Non-pigmented ciliary epithelial cell (primary cell): ENCODE results near the gene PARVG.

Experiments
- DNase-seq: peaks from one replicate; pipeline ENCODE4 v3.0.0-alpha.2; 2010; ENCODE audit warnings: low read depth

Gene PARVG

DNA sequence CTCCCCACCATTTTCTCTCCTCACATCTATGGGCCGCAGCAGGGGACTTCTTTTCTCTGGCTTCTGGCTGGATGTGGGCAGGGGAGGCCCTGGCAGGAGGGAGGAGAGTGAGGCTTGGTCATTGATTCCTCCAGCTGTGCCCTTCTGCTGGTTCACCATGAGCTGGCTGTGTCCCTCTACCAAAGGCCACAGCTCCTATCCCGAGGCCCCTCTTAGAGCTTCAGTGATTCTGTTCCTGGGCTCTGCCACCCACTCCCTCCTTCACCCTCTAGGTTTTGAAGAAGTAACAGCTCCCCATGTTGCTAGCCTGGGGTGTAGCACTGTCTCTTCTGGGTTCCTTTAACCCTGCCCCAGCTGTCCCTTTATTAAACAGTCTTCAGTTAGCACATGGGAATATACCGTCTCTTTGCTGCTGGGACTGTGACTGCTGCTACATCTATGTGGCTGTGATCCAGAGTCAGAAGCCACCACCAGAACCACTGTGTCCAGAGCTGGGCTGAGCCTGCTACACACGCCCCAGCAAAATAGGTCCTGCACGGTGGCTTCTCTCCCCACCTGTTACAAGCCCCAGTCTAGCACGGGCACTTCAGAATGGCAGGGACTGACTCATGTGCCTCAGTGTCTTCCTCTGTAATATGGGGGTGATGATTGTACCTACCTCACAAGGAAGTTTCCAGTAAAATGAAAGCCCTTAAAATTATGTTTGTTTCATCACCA, 578 bp upstream of the PARVG start:
- no peak for DNase-seq

DNA sequence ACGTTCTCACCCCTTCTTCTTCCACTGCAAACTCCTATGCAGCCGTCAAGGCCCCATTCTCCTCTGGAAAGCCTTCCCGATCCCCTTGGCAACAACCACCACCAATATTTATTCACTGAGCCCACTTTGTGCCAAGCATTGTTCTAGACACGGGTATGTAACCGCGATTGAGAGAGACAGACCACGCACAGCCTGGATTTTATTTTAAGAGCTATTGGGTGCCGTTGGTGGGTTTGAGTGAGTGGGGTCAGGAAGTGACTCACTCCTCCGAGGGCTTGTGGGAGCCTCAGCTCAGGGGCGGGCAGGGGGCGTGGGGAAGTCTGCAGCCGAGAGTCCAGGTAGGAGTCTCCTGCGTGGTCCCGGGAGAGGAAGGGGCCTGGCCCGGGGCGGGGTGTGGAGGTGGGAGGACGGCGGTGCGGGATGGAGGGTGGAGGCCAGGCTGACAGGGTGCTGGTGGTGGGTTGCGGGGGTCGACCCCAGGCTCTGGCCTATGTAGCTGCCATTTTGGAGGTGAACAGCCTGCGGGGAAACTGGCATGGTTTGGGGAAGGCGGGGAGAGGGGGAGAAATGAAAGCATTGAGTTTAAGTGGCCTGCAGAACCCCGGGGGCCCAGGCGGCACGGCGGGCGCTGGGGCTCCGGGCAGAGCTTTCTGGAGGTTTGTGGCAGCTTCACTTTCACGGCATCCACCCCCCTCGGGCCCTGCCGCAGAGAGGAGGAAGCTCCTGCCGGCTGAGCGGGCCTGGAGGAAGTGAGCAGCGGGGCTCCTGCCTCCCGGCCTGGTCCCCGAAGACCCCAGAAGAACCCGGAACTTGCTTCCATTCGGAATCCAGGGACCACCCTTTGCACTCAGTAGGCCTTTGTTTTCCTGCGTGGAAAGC, 547 bp downstream of the PARVG start:
- no peak for DNase-seq

DNA sequence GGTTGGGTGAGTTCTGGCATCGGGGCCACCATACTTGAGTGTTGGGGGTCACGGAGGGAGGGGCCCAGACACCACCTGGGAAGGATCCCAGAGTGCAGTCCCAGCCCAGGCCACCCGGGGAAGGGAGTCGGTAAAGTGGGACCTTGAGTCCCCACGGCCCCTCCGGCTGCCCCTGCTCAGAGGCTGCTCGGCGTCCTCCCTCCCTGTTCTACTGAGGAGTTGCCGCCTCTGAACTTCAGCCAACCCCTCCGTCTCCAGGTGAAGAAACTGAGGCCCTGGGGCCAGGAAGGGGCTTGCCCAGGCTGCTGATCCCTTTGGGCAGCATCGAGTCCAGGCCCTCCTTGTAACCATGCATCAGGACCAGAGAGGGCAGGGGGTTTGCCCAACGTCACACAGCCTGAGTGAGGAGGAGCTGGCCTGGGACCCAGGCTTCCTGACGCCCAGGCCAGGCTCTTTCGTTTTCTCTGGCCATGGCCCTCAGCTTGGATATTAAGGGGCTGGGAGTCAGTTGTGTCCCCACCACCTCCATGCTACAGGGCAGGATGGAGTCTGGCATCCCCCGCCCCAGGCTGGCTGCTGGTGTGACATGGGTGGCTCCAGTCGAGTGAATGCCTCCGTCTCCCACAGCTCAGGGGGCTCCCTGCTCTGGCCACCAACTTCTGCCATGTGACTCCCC, 1.3 kb downstream of the PARVG start:
- DNase-seq, result no peak

DNA sequence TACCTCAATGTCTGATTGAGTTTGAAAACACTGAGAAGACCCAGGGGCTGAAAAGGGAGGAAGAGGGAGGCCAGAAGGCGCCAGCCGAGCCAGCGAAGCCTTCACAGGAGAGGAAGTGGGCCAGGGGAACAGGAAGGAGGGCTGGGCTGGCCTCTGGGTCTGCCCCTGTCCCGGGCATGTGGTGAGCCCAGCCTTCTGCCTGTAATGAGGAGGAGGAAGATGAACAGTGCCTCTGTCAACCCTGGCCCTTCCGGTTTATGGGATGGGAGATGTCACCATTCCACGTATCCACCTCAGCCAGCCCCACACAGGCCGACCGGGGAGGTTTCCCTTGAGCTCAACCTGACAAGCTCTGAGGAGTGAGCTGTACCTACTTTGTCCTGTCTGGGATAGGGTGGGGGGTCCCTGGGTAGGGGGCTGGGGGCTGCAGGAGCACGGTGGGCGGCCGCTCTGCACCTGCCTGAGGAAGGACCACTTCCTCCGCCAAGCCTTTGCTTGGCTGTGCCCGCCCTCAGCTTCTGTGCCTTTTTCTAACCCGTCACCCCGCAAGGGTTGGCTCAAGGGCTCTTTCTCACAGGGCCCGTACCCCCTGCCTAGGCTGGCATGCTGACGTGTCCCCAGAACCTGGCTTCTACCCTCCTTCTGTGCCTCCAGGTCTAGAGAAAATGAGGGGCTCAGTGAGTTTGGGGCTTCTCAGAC, 2.0 kb downstream of the PARVG start:
- DNase-seq, result no peak

DNA sequence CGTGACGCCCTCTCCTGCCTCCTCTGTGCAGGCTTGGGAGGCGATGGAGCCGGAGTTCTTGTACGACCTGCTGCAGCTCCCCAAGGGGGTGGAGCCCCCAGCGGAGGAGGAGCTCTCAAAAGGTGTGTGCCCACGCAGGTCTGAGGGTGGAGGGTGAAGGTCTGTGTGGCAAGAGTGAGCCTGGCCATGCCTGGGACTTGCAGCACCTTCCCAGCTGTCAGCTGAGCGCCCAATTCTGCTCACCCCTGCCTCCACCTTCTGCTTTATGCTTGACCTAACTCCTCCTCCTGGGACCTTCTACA, 2.5 kb downstream of the PARVG start:
- no peak for DNase-seq

DNA sequence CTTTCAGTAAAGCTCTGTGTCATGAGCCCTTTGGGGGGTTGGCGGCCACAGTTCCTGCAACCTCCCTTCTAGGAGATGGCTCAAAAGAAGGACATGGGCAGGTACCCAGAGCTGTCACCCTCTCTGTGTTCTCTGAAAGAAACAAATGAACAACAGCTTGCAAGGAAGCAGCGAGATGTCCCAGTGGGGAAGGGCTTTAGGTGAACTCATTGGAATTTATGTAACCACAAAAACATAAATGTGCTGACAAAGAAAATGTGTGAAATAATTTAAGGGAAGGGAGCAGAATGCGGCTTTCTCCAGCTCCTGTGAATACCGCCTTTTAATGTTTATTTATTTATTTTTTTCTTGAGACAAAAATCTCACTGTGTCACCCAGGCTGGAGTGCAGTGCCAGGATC, 3.3 kb downstream of the PARVG start:
- DNase-seq, result no peak

DNA sequence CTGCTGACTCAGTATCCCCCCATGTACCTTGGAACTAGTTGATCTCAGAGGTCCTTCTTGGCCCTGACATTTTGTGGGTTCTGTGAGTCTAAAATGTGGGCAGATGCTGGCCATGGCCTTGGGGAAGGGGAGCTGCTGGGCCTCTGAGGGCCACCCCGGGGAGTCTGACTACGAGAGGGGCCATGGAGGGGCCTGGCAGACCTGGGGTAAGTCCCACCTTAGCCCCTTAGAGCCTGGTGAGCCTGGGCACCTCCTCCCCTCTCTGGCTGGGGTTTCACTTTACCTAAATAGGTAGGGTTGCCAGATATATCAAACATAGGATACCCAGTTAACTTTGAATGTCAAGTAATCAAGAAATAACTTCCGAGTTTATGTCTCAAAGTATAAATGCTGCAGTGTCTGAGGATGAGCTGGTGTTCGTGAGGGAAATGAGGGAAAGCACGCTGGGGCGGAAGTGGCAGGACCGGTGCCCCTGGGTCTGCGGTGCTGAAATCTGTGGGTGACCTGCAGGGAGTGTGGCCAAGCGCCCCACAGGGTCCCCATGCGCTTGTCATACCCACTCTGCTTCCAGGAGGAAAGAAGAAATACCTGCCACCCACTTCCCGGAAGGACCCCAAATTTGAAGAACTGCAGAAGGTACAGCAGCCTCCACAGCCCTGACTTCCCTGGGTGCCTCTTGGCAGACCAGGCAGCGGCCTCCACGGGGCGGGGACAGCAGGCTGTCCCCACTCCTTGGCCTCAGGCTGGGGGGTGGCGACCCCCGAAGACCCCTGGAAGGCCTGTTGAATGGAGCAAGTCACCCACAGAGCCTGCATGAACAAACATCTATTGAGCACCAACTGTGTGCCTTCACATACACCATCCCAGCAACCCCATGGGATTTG, 4.8 kb downstream of the PARVG start:
- no peak for DNase-seq

DNA sequence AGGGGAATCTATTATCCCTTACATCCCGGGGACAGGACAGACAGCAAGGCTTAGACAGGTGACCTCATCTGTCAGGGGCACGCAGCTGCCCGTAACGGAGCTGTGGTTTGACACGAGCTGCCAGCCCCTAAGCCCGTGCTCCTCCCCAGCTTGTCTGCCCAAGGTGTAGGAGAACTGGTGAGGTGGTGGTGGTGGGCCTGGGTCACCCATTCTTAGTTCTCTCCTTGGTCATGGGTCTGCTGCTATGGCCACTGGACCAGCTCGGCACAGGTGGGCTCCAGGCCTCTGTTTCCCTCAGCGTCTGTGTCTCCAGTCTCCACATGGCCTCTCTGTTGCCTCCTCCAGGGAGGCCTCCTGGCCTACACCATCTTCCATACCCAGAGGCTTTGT, 5.4 kb downstream of the PARVG start:
- DNase-seq, result no peak

DNA sequence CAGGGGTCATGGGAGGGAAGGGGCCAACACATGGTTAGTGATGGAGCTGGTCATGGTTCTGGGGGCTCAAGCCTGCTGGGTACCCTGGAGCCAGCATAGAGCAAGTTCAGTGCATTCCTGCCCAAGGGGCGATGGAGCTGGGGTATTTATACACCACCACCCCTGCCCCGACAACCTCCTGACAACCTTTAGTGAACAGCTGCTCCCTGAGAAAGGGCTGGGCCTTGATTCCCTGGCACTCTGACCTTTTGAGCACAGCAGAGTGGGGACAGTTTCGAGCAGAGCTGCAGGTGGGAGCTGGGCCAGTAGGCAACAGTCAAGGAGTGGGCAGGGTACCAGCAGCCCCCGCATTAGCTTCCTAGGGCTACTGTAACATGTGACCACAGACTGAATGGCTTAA, 6.0 kb downstream of the PARVG start:
- no peak for DNase-seq

DNA sequence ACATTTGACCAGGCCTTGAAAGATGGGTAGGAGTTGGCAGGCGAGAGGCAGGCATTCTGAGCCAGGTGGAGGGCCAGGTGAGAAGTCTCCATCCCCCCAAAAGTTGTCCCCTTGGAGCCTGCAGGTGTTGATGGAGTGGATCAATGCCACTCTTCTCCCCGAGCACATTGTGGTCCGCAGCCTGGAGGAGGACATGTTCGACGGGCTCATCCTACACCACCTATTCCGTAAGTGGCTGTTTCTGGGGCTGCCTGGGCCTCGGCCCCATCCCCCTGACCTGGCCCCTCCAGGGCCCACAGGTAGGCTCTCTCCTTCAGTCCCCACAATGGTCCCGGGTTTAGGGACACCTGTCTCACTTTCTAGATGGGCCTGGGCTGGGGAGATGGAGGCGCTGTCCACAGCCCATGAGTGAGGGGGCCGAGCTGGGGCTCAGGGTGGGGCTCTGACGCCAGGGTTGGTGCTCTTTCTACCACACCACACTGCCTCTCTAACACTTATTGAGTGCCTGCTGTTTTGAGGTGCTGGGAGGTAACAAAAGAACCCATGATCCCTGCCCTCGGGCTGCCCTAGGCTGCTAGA, 7.0 kb downstream of the PARVG start:
- DNase-seq, result no peak

DNA sequence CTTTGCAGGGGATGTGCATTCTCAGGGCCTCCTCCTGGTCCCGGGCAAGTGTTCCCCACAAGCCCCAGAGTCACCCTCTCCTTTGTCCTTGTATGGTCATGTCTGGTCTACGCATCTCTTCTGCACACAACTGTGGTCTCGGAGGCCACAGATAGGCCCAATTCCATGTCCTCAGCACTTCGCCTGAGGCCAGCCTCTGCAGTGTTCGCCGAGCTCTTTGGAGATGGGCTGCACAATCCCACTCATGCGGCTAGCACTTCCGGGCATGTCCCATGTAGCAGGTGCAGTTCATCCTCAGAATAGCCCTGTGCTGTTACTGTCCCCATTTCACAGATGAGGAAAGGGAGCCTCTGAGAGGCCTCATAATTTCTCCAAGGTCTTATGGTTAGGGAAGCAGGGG, 7.6 kb downstream of the PARVG start:
- no peak for DNase-seq

DNA sequence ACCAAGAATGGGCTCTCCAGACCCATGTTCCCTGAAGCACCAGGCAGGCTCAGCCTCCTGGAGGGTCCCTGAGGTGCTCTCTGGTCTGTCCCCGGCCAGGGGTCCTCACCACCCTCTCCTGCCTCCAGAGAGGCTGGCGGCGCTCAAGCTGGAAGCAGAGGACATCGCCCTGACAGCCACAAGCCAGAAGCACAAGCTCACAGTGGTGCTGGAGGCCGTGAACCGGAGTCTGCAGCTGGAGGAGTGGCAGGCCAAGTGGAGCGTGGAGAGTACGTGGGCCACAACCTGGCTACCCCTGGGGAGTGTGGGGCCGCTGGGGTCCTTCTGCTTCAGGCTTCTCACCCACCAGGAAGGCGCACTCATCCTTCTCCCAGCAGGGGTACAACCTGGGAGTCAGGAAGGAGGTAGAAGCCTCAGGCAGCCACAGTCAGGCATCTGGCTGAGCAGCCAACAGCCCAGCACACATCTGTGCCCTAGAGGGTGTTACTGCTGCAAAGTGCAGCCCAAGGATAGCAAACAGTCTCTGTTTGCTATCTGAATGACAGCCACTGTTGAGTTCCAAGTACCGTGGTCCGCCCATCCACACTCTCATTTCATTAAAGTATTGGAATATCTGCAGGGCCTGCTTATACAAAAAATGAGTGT, 8.4 kb downstream of the PARVG start:
- DNase-seq, result no peak

DNA sequence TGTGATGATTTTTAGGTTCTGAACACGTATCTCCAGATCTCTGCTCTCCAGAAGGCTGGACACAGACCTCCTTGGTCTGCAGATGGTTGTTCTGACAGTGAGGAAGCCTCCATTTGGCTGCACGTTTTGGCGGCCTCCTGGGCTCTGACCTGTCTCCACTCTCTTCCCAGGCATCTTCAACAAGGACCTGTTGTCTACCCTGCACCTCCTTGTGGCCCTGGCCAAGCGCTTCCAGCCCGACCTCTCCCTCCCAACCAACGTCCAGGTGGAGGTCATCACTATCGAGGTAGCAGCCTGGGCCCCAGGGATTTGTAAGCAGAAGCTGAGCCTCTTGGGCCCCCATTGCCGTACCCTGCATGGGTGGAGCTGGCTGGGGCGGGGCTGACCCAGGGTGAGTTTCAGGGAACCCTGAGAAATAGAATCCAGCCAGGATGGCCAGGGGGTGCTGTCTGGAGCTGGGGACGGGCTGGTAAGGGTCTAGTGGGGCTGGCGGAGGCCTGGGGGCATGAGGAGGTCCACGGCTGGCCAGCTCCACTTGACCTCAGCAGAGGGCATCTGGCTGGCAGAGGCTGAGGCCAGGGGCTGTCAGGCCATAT, 9.8 kb downstream of the PARVG start:
- no peak for DNase-seq

DNA sequence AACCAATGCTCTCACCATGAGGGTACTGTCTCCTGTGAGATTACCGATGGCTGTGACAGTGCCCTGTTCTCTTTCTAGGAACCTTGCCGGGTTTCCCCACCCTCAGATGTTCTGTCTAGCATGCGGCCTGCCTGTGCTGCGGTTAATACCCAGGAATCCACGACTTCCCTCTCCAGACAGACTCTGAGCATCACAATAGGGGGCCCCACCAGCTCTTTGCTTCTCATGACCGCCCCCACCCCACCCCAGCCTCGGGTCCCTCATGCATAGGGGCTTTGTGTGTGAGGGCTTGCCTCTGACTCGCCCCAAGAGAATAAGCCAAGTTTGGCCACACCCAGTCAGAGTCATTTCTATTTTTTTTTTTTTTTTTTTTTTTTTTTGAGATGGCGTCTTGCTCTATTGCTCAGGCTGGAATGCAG, 10.3 kb downstream of the PARVG start:
- no peak for DNase-seq

DNA sequence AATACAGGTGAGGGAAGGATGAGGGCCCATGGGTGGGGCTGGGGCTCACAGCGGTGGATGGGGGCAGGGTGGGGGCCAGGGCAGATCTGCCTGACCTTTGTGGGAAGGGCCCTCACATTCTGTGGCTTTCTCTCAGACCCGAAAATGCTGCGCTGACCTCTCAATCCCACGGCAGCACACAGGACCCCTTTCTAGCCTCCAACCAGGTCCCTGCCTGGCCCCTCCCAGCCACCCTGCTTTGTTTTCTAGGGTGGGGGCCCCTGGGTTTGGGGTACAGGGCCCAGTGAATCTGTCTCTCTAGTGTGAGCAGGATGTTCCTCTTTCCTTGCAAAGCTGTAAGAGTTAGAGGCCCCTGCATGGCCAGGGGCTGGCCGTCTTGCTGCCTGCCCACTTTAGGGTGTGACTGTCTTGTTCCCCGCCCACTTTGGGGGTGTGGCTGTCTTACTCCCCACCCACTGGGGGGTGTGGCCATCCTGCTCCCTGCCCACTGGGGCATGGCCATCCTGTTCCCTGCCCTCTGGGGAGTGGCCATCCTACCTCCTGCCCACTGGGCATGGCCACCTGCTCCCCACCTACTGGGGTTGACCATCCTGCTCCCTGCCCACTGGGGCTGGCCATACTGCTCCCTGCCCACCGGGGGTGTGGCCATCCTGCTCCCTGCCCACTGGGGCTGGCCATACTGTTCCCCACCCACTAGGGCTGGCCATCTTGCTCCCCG, 11.5 kb downstream of the PARVG start:
- no peak for DNase-seq

DNA sequence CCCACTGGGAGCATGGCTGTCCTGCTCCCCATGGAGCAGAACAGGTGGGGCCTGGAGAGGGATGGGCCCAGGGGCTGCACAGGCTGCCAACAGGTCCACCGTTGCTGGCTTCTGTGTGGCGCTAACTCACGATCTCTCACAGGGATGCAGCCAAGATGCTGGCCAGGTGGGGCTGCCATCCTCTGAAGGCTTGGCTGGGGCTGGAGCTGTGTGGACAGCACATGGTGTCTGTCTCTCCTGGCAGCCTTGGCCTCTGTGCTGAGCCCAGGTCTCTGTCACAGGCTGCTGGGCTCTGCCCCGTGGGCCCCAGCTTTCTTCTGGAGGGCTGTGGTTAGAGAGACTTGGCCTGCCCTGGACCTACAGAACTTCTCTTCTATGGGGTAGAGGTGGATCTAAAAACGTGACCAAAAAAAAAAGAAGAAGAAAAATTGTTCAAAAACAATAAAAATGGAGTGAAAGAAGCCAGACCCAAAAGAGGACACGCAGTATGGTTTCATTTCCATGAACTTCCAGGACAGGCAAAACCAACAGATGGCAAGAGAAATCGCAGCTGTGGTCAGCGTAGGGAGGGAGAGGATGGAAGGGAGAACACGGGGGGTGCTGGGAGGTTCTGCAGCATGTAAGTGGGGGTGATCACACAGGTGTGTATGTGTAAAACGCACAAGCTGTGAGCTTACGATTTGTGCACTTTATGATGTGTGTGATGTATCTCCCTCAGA, 12.2 kb downstream of the PARVG start:
- no peak for DNase-seq

DNA sequence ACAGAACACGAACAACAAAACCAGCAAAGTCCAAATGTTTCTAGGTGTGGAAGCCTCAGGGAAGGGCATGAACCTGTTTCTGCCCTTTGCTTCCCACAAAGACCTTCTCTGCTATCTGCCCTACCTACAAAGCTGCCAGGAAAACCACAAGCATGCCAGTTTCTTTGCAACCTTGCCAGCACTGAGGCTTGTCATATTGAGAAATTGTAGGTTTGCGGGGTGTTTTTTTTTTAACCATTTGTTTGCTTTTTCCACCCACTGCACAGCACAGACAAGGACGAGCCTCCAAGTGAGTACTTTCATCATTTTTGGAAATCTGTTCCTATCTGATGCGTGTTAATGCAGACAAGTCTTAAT, 12.8 kb downstream of the PARVG start:
- no peak for DNase-seq

DNA sequence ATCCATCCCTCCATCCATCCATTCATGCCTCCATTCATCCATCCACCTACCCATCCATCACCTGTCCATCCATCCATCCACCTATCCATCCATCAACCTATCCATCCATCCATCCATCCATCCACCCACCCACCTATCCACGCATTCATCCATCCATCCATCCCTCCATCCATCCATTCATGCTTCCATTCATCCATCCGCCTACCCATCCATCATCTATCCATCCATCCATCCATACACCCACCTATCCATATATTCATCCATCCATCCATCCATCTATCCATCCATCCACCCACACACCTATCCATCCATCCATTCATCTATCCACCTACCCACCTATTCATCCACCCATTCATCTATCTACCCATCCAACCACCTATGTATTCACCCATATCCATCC, 13.8 kb downstream of the PARVG start:
- DNase-seq, result no peak
